ENCODE measurements around the gene PHACTR3.

GRCh38 chr20:59673998-59674445 is 69.7 kb downstream of the PHACTR3 start:
- TF ChIP-seq EZH2 (IDR thresholded peaks at IDR 0.05; ENCODE audit: low read length, unreplicated experiment) (no peak), CTCF (conservative IDR thresholded peaks at IDR 0.05; ENCODE audit: low read depth, low read length) (no peak), EZH2phosphoT487 (IDR thresholded peaks at IDR 0.05; ENCODE audit: borderline replicate concordance, low read length) (no peak)
